GM10266 (cell line): Measurements from ENCODE around the gene SH3BP1.
A peak's percentile ranks its signal among the peaks of the same experiment; 100 is the strongest.
"Not testable (repeated sequence)": the region's sequence is repeated elsewhere in the genome, so short reads cannot be mapped to it uniquely, and the experiment has no call there.

Source experiments
- DNase-seq: peaks from one replicate; pipeline ENCODE4 v3.0.0; 2012; ENCODE audit errors: extremely low spot score
- CTCF ChIP-seq: IDR thresholded peaks from 2 replicates; pipeline ENCODE4 v1.5.1; 2012; ENCODE audit warnings: mild to moderate bottlenecking, low read depth; ENCODE audit not compliant: control insufficient read depth, insufficient read depth; ENCODE audit errors: missing control alignments

SH3BP1 gene

DNA sequence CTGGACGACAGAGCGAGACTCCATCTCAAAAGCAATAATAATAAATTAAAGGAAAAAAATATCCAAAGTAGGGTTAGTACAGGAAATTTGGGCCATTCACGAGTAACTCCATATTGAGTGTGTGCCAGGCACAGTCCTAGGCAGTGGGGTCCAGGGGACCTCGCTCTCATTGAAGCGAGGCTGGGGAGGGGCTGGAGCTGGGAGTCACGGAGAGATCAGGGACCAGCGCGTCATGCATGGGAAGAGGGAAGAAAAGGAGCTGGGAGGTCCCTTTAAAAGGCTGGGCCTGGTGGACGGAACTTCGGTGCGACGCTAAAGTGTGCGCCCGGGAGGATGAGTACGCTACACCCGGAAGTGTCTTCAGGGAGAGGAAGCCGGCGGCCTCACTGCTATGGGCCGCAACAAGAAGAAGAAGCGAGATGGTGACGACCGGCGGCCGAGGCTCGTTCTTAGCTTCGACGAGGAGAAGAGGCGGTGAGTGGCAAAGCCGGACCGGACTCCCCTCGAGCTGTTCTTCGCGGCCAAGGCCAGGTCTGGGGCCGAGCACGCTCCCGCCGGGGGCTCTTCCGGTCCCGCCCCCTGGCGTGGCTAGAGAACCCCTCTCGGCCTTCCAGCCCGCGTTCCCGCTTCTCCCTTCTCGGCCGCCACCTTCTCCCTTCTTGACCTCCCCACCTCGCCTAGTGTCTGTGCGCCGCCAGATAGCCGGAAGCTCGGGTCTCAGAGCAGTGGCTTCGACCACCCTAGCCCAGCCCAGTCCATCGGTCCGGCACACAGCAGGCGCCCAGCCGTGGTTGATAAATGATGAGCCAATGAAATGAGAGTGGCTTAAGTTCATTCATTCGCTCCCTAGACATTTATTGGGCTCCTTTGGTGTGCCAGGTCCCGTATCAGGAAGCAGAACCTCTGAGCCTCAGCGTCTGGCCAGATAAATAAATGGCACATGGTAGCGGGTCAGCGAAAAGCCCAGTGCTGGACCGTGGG is 46.8 kb downstream of the SH3BP1 start, which contains the start of gene NOL12:
TSS of gene NOL12 (plus strand) at position 342 of the 981 bp plus-strand sequence. CDS start at position 392, 50 bp downstream.
- DNase-seq: peak; percentile 83
- TF ChIP-seq CTCF: no peak

GRCh38 chr22:37690407-37690806 is 50.9 kb downstream of the SH3BP1 start:
- DNase-seq: no peak
- no peak for TF ChIP-seq CTCF

DNA sequence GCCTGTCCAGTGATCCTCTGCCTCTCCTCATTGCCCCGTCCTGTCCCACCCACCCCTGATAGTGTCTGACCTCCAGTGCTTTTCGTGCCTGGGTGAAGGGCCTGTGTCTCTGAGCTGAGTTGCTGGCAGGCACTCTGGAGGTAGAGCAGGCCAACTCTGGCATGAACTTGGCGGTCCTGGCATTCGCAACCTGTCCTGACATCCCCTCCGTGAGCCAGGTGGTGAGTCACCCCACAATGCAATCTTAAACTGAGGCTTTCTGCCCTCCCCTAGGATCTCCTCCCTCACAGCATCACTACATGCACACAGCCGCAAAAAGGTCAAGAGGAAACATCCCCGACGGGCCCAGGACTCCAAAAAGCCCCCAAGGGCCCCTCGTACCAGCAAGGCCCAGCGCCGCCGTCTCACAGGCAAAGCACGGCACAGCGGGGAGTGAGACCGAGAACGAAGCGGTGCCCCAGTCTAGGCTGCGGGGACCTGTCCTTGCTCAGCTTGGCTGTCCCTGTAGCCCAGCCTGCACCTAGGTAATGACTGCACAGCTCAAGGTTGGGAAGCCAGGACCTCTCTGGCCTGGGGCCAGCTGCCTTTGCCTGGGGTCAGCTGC is 51.5 kb downstream of the SH3BP1 start:
- TF ChIP-seq CTCF: no peak
- no peak for DNase-seq

DNA sequence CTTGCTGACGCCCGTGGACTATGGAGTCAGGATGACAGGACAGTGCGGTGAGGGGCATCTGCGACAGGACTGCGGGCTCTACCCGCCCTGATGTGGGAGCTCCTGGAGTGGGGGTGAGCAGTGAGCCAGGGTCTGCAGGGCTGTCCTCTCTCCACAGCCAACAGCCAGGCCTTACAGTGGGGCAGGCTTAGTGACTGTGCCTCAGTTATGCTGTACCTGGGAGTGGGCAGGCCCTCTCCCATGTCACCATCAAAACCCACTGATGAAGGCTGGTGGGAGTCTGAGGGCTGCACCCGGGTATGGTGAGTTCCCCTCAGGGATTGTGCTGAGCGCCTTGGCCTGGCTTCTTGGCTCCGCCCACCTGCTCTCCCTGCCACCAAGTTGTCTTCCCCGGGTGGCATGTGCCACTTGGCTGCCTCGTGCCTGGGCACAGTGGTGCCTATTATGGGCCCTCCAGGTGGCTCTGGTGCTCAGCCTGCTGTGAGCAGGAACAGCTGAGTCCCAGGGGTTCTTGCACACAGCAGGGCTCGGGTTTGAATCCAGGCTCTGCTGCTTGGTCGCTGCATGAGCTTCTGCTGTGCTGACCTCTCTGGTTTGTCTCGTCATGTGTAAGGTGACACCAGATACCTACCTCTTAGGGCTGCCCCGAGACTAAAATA is 53.3 kb downstream of the SH3BP1 start:
- DNase-seq: no peak
- no peak for TF ChIP-seq CTCF

- not testable (repeated sequence) for DNase-seq
Measured at GRCh38 chr22:37694131-37694530, 54.7 kb downstream of the SH3BP1 start.

DNA sequence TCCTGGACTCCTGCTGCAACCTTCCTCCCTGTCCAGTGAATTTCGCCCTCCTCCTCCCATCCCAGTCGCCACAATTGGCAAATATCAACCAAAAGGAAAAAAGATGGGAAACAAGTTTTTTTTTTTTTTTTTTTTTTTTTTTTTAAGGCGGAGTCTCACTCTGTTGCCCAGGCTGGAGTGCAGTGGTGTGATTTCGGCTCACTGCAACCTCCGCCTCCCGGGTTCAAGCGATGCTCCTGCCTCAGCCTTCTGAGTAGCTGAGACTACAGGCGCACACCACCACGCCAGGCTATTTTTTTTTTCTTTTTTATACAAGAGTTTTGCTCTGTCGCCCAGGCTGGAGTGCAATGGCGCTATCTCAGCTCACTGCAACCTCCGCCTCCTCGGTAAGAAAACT is 56.8 kb downstream of the SH3BP1 start:
- not testable (repeated sequence) for DNase-seq

GRCh38 chr22:37696657-37697537 is 57.4 kb downstream of the SH3BP1 start, which contains the start of gene TRIOBP:
Gene TRIOBP, plus strand, starts transcription at chr22:37697048. Its CDS starts 4,318 bp downstream, at chr22:37701366.
- peak; percentile 28 for TF ChIP-seq CTCF
- peak; percentile 73 for DNase-seq
